K562 (cell line): Measurements from ENCODE around the gene PLAAT5. TPM values are rescaled to one million over a fixed set of nuclear protein-coding genes. Genes with fewer than 3 reads are reported as not detected.

ENCODE experiments used
- CTCF ChIP-seq, 3 experiments: IDR thresholded peaks in 2 of 3; conservative IDR thresholded peaks in 1 of 3; 2 replicates each; pipeline ENCODE4 v1.5.1; 2011 to 2012; ENCODE audit warnings: low read length in 3 of 3, mild to moderate bottlenecking in 3 of 3, control low read depth in 2 of 3, improper control_type of control experiment in 1 of 3, inconsistent platforms in 1 of 3, low read depth in 1 of 3, mixed read lengths in 1 of 3, moderate library complexity in 1 of 3; ENCODE audit not compliant: insufficient read depth in 2 of 3
- DIDO1 ChIP-seq: fragments of 450-650 bp; IDR thresholded peaks from 2 replicates; pipeline ENCODE4 v1.6.1; 2016; ENCODE audit warnings: low read depth, missing biosample characterization, missing genetic modification characterization
- RAD21 ChIP-seq, 2 experiments: fragments of 250-450 bp in 1 of 2; fragments of 450-650 bp in 1 of 2; sonication (Bioruptor Pico) in 1 of 2; formaldehyde crosslinking in 1 of 2; IDR thresholded peaks in 1 of 2; conservative IDR thresholded peaks in 1 of 2; 2 replicates each; pipeline versions ENCODE4 v1.4.0 to v1.8.0; 2020 to 2022; ENCODE audit warnings: mild to moderate bottlenecking in 2 of 2, moderate library complexity in 1 of 2
- REST ChIP-seq, 2 experiments: fragments of 450-650 bp; formaldehyde crosslinking in 1 of 2; IDR thresholded peaks; 2 replicates each; pipeline versions ENCODE4 v1.4.0 to v1.6.1; 2014 to 2020; ENCODE audit warnings: mild to moderate bottlenecking in 2 of 2, borderline replicate concordance in 1 of 2, low read depth in 1 of 2
- SMAD1 ChIP-seq: fragments of 150-350 bp; IDR thresholded peaks from 2 replicates; pipeline ENCODE4 v1.6.1; 2014; ENCODE audit warnings: low read length, low read depth; ENCODE audit not compliant: partially characterized antibody
- polyA plus RNA-seq, 8 experiments: library from polyadenylated mRNA; depleted of rRNA in 4 of 8; stranded (reverse) in 5 of 8; unstranded in 3 of 8; fragments of >200 nt; fragmentation: Nextera tagmentation in 2 of 8; fragmentation: Illumina TruSeq in 1 of 8; extraction: Ambion mirVana in 2 of 8; extraction: Trizol in 1 of 8; gene quantifications; 2 replicates each; pipeline versions ENCODE4 v1.2.1 to v1.2.3, GENCODE V29; 2011 to 2014; ENCODE audit warnings: inconsistent platforms in 1 of 8, missing spikeins in 1 of 8
- total RNA-seq, 7 experiments: library from RNA; depleted of rRNA in 6 of 7; stranded (reverse); fragments of >200 nt in 6 of 7; fragmentation: Illumina TruSeq in 2 of 7; extraction: Trizol in 2 of 7; gene quantifications; 2 replicates each; pipeline versions ENCODE4 v1.2.1 to v1.2.3, GENCODE V29; 2011 to 2021; ENCODE audit warnings: low replicate concordance in 1 of 7

PLAAT5 gene
- total and polyA plus RNA-seq, 9 of the 15 experiments (the other 6 are each of a cell fraction or from before 2014, with no cell fraction given), result not detected

- TF ChIP-seq RAD21 (CRISPR knock-in tag; conservative IDR thresholded peaks at IDR 0.05 in 1 of 2, IDR thresholded peaks at IDR 0.05 in 1 of 2) (peak; percentile 88 to 92), DIDO1 (tag) (no peak), CTCF (IDR thresholded peaks at IDR 0.05 in 2 of 3, conservative IDR thresholded peaks at IDR 0.05 in 1 of 3; ENCODE audit: insufficient read depth in 2 of 3, low read depth in 1 of 3, low read length in 3 of 3) (peak; percentile 75 to 89 (median 85)), REST (IDR thresholded peaks at IDR 0.05; ENCODE audit: borderline replicate concordance) (peak; percentile 85), REST (CRISPR knock-in tag; IDR thresholded peaks at IDR 0.05; ENCODE audit: low read depth) (no peak), SMAD1 (no peak)
Measured at GRCh38 chr11:63508009-63508408, 17.0 kb upstream of the PLAAT5 start (continued).
